Activated naive CD4-positive, alpha-beta T cell treated with anti-CD3 and anti-CD28 coated beads for 36 hours (primary cell): ENCODE results near the gene GRAMD4. TPM values are rescaled to one million over a fixed set of nuclear protein-coding genes. Genes with fewer than 3 reads are reported as not detected.

Experiments
- CTCF ChIA-PET: fragments of 350-600 bp; sonication (Branson Sonifier 250); formaldehyde crosslinking; loops from one replicate; lab custom pipeline; 2021; ENCODE audit warnings: antibody characterized with exemption; lab: Charles Lee
- DNase-seq: peaks from one replicate; pipeline ENCODE4 v3.0.0-alpha.2; 2020
- H3K27ac Mint-ChIP-seq: one replicate; pipeline ENCODE4 v1.8.0; 2021; ENCODE audit warnings: mild to moderate bottlenecking, mixed read lengths
- H3K27me3 Mint-ChIP-seq: one replicate; pipeline ENCODE4 v1.8.0; 2021; ENCODE audit warnings: low read depth, mixed read lengths
- H3K36me3 Mint-ChIP-seq: one replicate; pipeline ENCODE4 v1.8.0; 2021; ENCODE audit warnings: low read depth, mixed read lengths
- H3K4me1 Mint-ChIP-seq: one replicate; pipeline ENCODE4 v1.8.0; 2021; ENCODE audit warnings: low read depth, mixed read lengths
- H3K4me3 Mint-ChIP-seq: one replicate; pipeline ENCODE4 v1.8.0; 2021; ENCODE audit warnings: mild to moderate bottlenecking, moderate library complexity, mixed read lengths
- H3K9me3 Mint-ChIP-seq: one replicate; pipeline ENCODE4 v1.8.0; 2021; ENCODE audit warnings: mixed read lengths
- intact Hi-C: fragments of 100-400 bp; cut with micrococcal nuclease; formaldehyde crosslinking; loops from one replicate; pipeline ENCODE4 v1.15.1; 2023
- total RNA-seq, 2 experiments: library from RNA; stranded (reverse); gene quantifications; one replicate each; pipeline ENCODE4 v1.2.3, GENCODE V29; 2021

The GRAMD4 gene
- total RNA-seq, 2 experiments from 2014 or later, result 34.3 to 35.4 TPM

- intact Hi-C loops, result loop anchor here (5.0 kb wide), 1 partner anchor 86 kb away; no protein-coding TSS in a partner anchor
- H3K9me3 Mint-ChIP-seq, result no peaks in the 10 kb centered on the region
- CTCF ChIA-PET, result no interaction called here
These were observed 33.6 kb upstream of the GRAMD4 start for GRCh38 chr22:46586531-46587011.

GRCh38 chr22:46587061-46587460 is 33.1 kb upstream of the GRAMD4 start:
- intact Hi-C loops, result loop anchor here (5.0 kb wide), 1 partner anchor 85 kb away; no protein-coding TSS in a partner anchor
- no peak overlapping the region for H3K4me3 Mint-ChIP-seq
- H3K4me1 Mint-ChIP-seq, result peaks cover 18% of the 10 kb centered on the region
- H3K36me3 Mint-ChIP-seq, result no peaks in the 10 kb centered on the region
- DNase-seq, result no peak
- no peaks in the 10 kb centered on the region for H3K9me3 Mint-ChIP-seq
- no peak overlapping the region for H3K27ac Mint-ChIP-seq
- H3K27me3 Mint-ChIP-seq, result no peaks in the 10 kb centered on the region
- CTCF ChIA-PET, result no interaction called here

More at GRCh38 chr22:46586531-46587011, 33.6 kb upstream of the GRAMD4 start:
- DNase-seq, result no peak
- no peak overlapping the region for H3K27ac Mint-ChIP-seq
- H3K36me3 Mint-ChIP-seq, result no peaks in the 10 kb centered on the region
- peaks cover 15% of the 10 kb centered on the region for H3K4me1 Mint-ChIP-seq
- no peak overlapping the region for H3K4me3 Mint-ChIP-seq
- no peaks in the 10 kb centered on the region for H3K27me3 Mint-ChIP-seq

GRCh38 chr22:46587492-46588278 is 32.5 kb upstream of the GRAMD4 start:
- peak; percentile 55 for DNase-seq
- no peak overlapping the region for H3K27ac Mint-ChIP-seq
- H3K4me1 Mint-ChIP-seq, result peaks cover 24% of the 10 kb centered on the region
- H3K9me3 Mint-ChIP-seq, result no peaks in the 10 kb centered on the region
- no peaks in the 10 kb centered on the region for H3K27me3 Mint-ChIP-seq
- intact Hi-C loops, result loop anchor here (5.0 kb wide), 1 partner anchor 85 kb away; no protein-coding TSS in a partner anchor
- H3K4me3 Mint-ChIP-seq, result no peak overlapping the region
- H3K36me3 Mint-ChIP-seq, result no peaks in the 10 kb centered on the region
- CTCF ChIA-PET, result no interaction called here

DNA sequence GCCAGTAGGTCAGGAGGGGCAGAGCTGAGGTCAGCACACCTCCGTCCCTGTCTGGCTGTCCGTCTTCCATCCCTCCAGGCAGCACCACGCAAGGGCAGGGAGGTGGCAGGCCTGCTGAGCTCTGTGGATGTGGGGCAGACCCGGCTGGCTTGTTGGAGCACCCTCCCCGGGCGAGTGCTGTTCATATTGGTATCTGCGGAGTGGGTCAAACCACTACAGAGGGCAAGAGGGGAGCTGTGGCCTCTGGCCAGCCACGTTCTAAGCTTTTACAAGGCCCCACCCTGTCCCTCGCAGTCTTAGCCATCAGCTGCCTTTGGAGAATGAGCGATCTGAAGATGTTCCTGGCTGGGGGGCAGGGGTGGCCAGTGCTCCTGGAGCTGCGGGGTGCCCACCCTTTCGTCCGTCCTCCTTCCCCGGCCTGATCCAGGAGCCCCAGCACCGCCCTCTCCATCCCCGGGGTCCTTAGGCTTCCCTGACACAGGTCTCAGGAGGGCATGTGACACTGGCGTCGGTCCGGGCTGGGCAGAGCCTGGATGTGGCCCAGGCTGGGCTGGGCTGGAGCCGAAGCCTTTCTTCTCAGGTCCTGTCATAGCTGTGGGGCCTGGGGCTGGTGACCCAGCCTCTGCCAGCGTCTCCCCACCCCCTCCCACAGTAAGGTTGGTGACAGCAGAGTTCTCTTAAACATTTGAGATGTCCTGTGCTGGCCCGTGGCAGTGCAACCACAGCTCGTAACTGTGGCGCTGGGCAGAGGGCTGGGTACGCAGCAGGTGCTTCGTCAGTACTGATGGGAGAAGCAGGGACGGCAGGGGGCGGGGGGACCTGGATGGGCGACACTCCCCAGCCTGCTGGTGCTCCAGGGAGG is 31.7 kb upstream of the GRAMD4 start:
- intact Hi-C loops, result loop anchor here (5.0 kb wide), 1 partner anchor 84 kb away; no protein-coding TSS in a partner anchor
- Mint-ChIP-seq H3K4me3 (no peak overlapping the region), H3K9me3 (no peaks in the 10 kb centered on the region), H3K36me3 (no peaks in the 10 kb centered on the region), H3K27ac (no peak overlapping the region), H3K27me3 (no peaks in the 10 kb centered on the region), H3K4me1 (peaks cover 32% of the 10 kb centered on the region)
- DNase-seq, result no peak
- CTCF ChIA-PET, result interaction anchor here (0.6 to 1.0 kb wide), 2 partner anchors 25 to 231 kb away, joined by 3 read pairs; no protein-coding TSS in a partner anchor

DNA sequence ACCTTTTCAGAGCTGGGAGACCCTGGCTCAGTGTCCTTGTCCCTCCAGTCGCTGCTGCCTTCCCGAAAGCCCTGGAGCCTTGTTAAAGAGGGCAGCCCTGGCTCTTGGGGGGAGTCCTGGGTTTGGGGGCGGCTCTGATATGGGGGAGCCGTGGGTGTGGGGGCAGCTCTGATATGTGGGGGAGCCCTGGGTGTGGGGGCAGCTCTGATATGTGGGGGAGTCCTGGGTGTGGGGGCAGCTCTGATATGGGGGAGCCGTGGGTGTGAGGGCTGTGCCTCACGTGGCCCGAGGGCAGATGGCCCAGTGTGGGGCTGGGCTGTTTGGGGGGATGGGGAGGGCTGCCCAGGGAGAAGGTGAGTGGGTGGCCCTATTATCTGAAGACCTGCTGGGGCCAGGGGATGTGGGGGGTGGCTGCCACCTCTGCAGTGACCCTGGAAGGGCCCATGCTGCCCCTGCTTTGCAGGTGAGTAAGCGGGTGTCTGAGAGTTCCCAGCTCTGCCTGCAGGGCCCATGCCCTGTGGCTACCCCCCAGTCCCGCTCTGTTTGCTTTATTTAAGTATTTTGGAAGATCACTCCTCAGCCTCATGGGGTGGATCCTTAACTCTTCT is 30.9 kb upstream of the GRAMD4 start:
- CTCF ChIA-PET, result interaction anchor here (0.6 to 1.0 kb wide), 3 partner anchors 26 to 231 kb away, joined by 3 read pairs; no protein-coding TSS in a partner anchor
- no peak overlapping the region for H3K27ac Mint-ChIP-seq
- no peak overlapping the region for H3K4me3 Mint-ChIP-seq
- intact Hi-C loops, result loop anchor here (5.0 kb wide), 1 partner anchor 83 kb away; no protein-coding TSS in a partner anchor
- peaks cover 32% of the 10 kb centered on the region for H3K4me1 Mint-ChIP-seq
- H3K9me3 Mint-ChIP-seq, result no peaks in the 10 kb centered on the region
- H3K27me3 Mint-ChIP-seq, result no peaks in the 10 kb centered on the region
- H3K36me3 Mint-ChIP-seq, result no peaks in the 10 kb centered on the region
- DNase-seq, result no peak

- H3K27ac Mint-ChIP-seq, result no peak overlapping the region
- no peak for DNase-seq
- intact Hi-C loops, result loop anchor here (5.0 kb wide), 1 partner anchor 82 kb away; no protein-coding TSS in a partner anchor
- H3K27me3 Mint-ChIP-seq, result no peaks in the 10 kb centered on the region
- no peaks in the 10 kb centered on the region for H3K36me3 Mint-ChIP-seq
- peaks cover 32% of the 10 kb centered on the region for H3K4me1 Mint-ChIP-seq
- no peak overlapping the region for H3K4me3 Mint-ChIP-seq
- CTCF ChIA-PET, result interaction anchor here (0.7 kb wide), 1 partner anchor 36 kb away, joined by 3 read pairs; no protein-coding TSS in a partner anchor
- no peaks in the 10 kb centered on the region for H3K9me3 Mint-ChIP-seq
These were observed 30.3 kb upstream of the GRAMD4 start for GRCh38 chr22:46589871-46590271.

DNA sequence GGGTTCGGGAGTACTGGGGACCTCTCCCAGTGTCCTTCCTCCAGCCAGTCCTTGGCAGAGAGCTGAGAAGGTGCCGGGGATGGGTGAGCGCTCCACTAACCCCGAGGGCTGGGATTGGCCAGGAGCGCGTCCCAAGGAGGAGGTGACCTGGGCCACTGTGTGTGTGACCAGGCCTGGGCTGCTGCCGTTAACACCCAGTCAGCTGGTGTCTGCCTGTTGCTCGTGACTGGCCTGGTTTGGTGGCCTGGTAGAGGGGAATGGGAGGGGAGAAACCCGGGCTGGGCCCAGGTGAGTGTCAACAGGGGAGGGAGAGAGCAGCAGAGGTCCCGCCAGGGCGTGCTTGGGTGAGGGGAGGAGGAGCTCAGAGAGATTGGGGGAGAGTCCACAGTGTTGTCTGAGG is 29.9 kb upstream of the GRAMD4 start:
- CTCF ChIA-PET, result no interaction called here
- H3K4me1 Mint-ChIP-seq, result peaks cover 32% of the 10 kb centered on the region
- H3K36me3 Mint-ChIP-seq, result no peaks in the 10 kb centered on the region
- no peaks in the 10 kb centered on the region for H3K9me3 Mint-ChIP-seq
- H3K27me3 Mint-ChIP-seq, result no peaks in the 10 kb centered on the region
- no peak overlapping the region for H3K27ac Mint-ChIP-seq
- DNase-seq, result no peak
- intact Hi-C loops, result no loop called here
- no peak overlapping the region for H3K4me3 Mint-ChIP-seq

DNA sequence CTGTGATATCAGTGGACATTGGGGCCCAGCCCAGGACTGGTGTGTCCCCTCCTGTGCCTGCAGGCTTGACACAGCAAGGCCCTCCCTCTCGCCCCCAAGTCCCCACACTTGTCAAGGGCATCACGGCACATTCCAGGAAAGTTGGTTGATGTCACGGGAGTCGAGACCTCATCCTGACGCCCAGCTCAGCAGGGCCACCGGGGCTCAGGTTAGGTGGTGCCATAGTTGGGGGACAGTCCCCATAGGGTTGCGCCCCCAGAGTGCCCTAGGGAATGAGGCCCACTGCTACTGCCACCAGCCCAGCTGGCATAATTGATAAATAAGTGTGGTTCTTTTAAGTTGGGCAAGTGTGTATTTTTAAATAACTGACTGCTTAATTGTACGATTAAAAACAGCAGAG is 28.3 kb upstream of the GRAMD4 start:
- Mint-ChIP-seq H3K36me3 (no peaks in the 10 kb centered on the region), H3K9me3 (no peaks in the 10 kb centered on the region), H3K27me3 (no peaks in the 10 kb centered on the region), H3K4me1 (peaks cover 29% of the 10 kb centered on the region), H3K27ac (peak overlapping the region; percentile 46), H3K4me3 (peak overlapping the region; percentile 36)
- intact Hi-C loops, result loop anchor here (1.0 kb wide), 2 partner anchors 12 to 21 kb away; no protein-coding TSS in a partner anchor
- no peak for DNase-seq
- CTCF ChIA-PET, result interaction anchor here (2.0 kb wide), 1 partner anchor 29 kb away, joined by 7 read pairs; no protein-coding TSS in a partner anchor

DNA sequence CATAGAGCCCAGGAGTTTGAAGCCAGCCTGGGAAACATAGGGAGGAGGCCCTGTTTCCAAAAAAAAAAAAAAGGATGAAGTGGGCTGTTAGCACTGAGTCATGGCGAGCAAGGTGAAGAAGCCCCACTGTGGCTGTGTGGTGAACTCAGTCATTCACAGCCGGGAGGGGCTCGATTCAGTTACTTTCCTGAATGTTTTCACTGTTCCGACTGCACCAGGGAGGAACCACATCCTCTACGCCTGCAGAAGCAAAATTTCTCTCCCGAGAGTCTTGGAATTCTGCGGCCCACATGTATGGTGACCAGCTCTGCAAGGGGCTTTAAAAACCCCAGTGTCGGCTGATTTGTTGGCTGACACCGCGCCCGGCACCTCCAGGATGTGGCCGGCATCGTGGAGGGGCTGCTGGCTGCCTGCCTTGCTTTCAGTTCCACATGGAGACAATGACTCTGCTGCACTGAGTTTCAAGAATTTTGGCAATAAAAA is 27.8 kb upstream of the GRAMD4 start:
- H3K4me1 Mint-ChIP-seq, result peaks cover 24% of the 10 kb centered on the region
- CTCF ChIA-PET, result interaction anchor here (0.6 to 2.0 kb wide), 2 partner anchors 29 to 123 kb away, joined by 5 to 7 read pairs; no protein-coding TSS in a partner anchor
- no peaks in the 10 kb centered on the region for H3K36me3 Mint-ChIP-seq
- H3K4me3 Mint-ChIP-seq, result peak overlapping the region; percentile 36
- H3K27ac Mint-ChIP-seq, result peak overlapping the region; percentile 46
- intact Hi-C loops, result loop anchor here (1.0 kb wide), 2 partner anchors 12 to 21 kb away; no protein-coding TSS in a partner anchor
- H3K9me3 Mint-ChIP-seq, result no peaks in the 10 kb centered on the region
- DNase-seq, result peak; percentile 72
- no peaks in the 10 kb centered on the region for H3K27me3 Mint-ChIP-seq

GRCh38 chr22:46593211-46593681 is 26.9 kb upstream of the GRAMD4 start:
- Mint-ChIP-seq H3K27ac (no peak overlapping the region), H3K4me3 (no peak overlapping the region), H3K36me3 (no peaks in the 10 kb centered on the region), H3K4me1 (peaks cover 20% of the 10 kb centered on the region), H3K9me3 (no peaks in the 10 kb centered on the region), H3K27me3 (no peaks in the 10 kb centered on the region)
- CTCF ChIA-PET, result interaction anchor here (2.0 kb wide), 1 partner anchor 30 kb away, joined by 7 read pairs; no protein-coding TSS in a partner anchor
- DNase-seq, result no peak
- intact Hi-C loops, result no loop called here
